GM10248 (cell line): ENCODE measurements around the gene C14orf180.

Source experiments
- CTCF ChIA-PET: fragments of 300-600 bp; sonication (Branson Sonifier 250); formaldehyde crosslinking; extraction: SDS; loops from one replicate; lab custom pipeline; 2021; ENCODE audit warnings: antibody characterized with exemption; lab: Yijun Ruan, JAX
- POLR2A ChIA-PET: fragments of 350-650 bp; sonication (Branson Sonifier 250); formaldehyde crosslinking; extraction: SDS; loops from one replicate; lab custom pipeline; 2020; ENCODE audit warnings: antibody characterized with exemption; lab: Yijun Ruan, JAX
- DNase-seq: peaks from one replicate; pipeline ENCODE4 v3.0.0; 2012; ENCODE audit errors: extremely low spot score
- CTCF ChIP-seq: IDR thresholded peaks from 2 replicates; pipeline ENCODE4 v1.5.1; 2012; ENCODE audit warnings: mild to moderate bottlenecking, low read depth; ENCODE audit errors: extremely low read depth, missing control alignments, control extremely low read depth

C14orf180 gene

GRCh38 chr14:104564744-104565679 lies 14.6 kb upstream of the C14orf180 start:
- no peak for DNase-seq
- CTCF ChIA-PET, result interaction anchor here (0.6 to 2.3 kb wide), 26 partner anchors 8 to 487 kb away, joined by 3 to 12 read pairs (median 4); no protein-coding TSS in a partner anchor
- TF ChIP-seq CTCF, result no peak
- POLR2A ChIA-PET, result no interaction called here

- no peak for TF ChIP-seq CTCF
- DNase-seq, result no peak
- ChIA-PET CTCF (no interaction called here), POLR2A (no interaction called here)
Observed at GRCh38 chr14:104567141-104567956, 12.2 kb upstream of the C14orf180 start.

GRCh38 chr14:104567957-104568225 lies 11.7 kb upstream of the C14orf180 start:
- POLR2A ChIA-PET, result no interaction called here
- CTCF ChIA-PET, result no interaction called here
- no peak for DNase-seq
- no peak for TF ChIP-seq CTCF

GRCh38 chr14:104568620-104569019 lies 10.9 kb upstream of the C14orf180 start:
- DNase-seq, result no peak
- no peak for TF ChIP-seq CTCF
- ChIA-PET CTCF (no interaction called here), POLR2A (no interaction called here)

- CTCF ChIA-PET, result no interaction called here
- no peak for TF ChIP-seq CTCF
- DNase-seq, result no peak
- POLR2A ChIA-PET, result no interaction called here
Observed at GRCh38 chr14:104569435-104569834, 10.1 kb upstream of the C14orf180 start.

GRCh38 chr14:104571246-104571645 lies 8.3 kb upstream of the C14orf180 start:
- no peak for DNase-seq
- ChIA-PET CTCF (no interaction called here), POLR2A (no interaction called here)
- no peak for TF ChIP-seq CTCF
